ENCODE measurements around the gene MX2.

DNA sequence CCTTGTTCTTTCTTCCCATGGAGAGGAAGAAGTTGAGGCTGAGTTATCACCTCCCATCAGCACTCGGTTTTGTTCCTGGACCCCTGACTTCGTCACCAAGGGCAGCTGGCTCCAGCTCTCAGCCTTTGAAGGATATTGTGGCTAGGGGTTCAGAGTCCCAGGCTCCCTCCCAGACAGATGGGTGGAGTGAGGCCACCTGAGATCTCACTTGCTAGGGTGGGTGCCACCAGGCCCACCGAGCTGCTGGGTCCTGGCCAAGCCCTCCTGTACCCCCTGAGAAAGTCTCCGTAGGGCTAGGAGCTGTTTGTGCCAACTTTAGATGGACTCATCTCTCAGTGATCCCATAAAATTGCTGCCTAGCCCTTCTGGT is 6.9 kb downstream of the MX2 start:
- TF ChIP-seq EP300 (IDR thresholded peaks at IDR 0.05) = no peak
- TF ChIP-seq, protein P1, sequence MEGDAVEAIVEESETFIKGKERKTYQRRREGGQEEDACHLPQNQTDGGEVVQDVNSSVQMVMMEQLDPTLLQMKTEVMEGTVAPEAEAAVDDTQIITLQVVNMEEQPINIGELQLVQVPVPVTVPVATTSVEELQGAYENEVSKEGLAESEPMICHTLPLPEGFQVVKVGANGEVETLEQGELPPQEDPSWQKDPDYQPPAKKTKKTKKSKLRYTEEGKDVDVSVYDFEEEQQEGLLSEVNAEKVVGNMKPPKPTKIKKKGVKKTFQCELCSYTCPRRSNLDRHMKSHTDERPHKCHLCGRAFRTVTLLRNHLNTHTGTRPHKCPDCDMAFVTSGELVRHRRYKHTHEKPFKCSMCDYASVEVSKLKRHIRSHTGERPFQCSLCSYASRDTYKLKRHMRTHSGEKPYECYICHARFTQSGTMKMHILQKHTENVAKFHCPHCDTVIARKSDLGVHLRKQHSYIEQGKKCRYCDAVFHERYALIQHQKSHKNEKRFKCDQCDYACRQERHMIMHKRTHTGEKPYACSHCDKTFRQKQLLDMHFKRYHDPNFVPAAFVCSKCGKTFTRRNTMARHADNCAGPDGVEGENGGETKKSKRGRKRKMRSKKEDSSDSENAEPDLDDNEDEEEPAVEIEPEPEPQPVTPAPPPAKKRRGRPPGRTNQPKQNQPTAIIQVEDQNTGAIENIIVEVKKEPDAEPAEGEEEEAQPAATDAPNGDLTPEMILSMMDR (IDR thresholded peaks at IDR 0.05) = no peak
- no peak for TF ChIP-seq POLR2A (IDR thresholded peaks at IDR 0.05)

All from tibial nerve (tissue), 4 donors.